ENCODE results near the gene NPFF.

The NPFF gene

DNA sequence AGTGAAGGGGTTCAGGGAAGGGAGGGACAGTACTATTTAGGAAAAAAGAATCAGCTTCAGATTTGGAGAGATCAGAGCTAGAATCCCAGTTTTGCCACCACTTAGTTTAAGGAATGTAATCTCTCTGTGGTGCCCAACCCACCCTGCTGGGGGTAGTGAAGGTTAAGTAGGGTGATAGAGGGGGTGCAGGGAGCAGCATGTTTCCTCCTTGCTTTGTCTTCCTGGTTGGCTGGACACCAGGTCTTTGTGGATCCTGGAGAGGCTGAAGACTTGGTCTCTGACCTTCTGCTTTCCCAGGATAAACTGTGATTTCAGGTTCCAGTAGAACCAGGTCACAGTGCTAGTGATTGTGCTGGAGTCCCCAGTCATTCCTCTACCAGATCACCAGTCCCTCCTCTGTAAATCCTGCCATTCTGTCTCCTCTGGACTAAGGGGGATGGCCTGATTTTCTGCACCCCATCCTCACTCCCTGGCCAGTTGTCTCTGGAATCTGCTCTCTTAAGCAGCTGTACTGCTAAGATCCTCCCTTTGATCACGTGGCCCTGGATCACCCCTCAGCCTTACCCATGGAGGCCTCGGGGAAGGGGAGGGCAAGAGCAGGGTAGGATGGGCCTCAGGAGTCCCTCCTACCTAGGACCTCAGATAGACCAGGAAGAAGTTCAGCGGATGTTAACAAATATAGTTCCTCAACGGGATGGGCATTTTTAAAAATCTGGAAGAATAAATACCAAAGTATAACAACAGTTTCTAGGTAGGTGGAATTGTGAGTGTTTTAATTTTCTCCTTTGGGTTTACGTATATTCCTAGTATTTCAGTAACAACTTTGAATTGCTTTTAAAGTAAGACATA is 11.2 kb downstream of the NPFF start:
- WGBS, 2 experiments, result 19 to 35% methylated on average over 4 of the region's 5 CpGs
- Histone ChIP-seq H3K4me3 (ENCODE audit: insufficient read depth, low read depth, low read length) (no peak overlapping the region), H3K36me3 (ENCODE audit: control insufficient read depth, insufficient read depth, low read length) (no peaks in the 10 kb centered on the region), H3K27ac (ENCODE audit: insufficient read depth, low read depth, low read length, poor library complexity, severe bottlenecking) (no peak overlapping the region), H3K27me3 (ENCODE audit: control insufficient read depth, insufficient read depth, low read length, poor library complexity, severe bottlenecking) (no peaks in the 10 kb centered on the region), H3K4me1 (ENCODE audit: control insufficient read depth, insufficient read depth, low read length) (peaks cover 36% of the 10 kb centered on the region), H3K9me3 (ENCODE audit: control insufficient read depth, low read length) (no peaks in the 10 kb centered on the region)

DNA sequence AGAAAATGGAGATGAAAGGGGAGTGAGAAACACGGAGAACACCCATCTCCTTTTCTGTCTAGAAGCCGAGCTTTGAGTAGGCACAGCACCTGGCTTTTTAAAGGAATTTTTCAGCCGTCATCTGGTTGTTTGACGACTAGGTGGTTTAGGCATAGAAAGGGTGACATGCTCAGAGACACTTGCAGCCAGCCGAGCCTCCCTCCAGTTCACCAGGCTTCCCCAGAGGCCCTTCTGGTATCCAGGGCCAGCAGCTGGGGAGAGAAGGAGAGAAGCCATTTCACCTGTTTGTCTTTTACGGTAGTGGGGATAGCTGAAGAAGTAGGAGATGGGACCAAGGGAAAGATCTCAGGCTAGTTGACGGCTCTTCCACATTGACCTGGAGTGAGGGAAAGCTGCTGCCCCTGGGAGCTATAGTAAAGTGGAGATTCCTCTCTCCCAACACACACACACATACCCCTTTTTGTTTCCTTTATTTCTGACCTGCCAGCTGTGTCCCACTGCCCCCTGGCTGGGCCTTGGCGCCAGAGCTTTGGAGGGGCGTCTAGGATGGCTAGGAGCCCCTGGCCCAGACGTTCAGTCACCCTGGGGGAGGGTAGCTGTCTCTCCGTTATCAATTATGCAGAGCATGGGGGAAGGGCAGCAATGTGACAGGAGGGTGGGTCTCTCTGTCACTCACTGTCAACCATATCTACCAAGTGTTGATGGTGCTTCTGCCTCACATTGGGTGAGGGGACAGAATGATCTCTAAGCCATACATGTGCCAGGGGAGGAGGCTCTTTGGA is 13.5 kb downstream of the NPFF start:
- H3K27ac ChIP-seq (ENCODE audit: insufficient read depth, low read depth, low read length, poor library complexity, severe bottlenecking), result peak overlapping the region; percentile 80
- H3K4me1 ChIP-seq (ENCODE audit: control insufficient read depth, insufficient read depth, low read length), result peaks cover 36% of the 10 kb centered on the region
- no peaks in the 10 kb centered on the region for H3K36me3 ChIP-seq (ENCODE audit: control insufficient read depth, insufficient read depth, low read length)
- peak overlapping the region; percentile 48 for H3K4me3 ChIP-seq (ENCODE audit: insufficient read depth, low read depth, low read length)
- 24 to 31% methylated on average over 11 of the region's 11 CpGs for WGBS, 2 experiments
- H3K27me3 ChIP-seq (ENCODE audit: control insufficient read depth, insufficient read depth, low read length, poor library complexity, severe bottlenecking), result no peaks in the 10 kb centered on the region
- H3K9me3 ChIP-seq (ENCODE audit: control insufficient read depth, low read length), result no peaks in the 10 kb centered on the region

GRCh38 chr12:53492830-53493609 is 14.3 kb downstream of the NPFF start:
- Histone ChIP-seq H3K4me1 (ENCODE audit: control insufficient read depth, insufficient read depth, low read length) (peaks cover 30% of the 10 kb centered on the region), H3K36me3 (ENCODE audit: control insufficient read depth, insufficient read depth, low read length) (no peaks in the 10 kb centered on the region), H3K9me3 (ENCODE audit: control insufficient read depth, low read length) (no peaks in the 10 kb centered on the region), H3K27ac (ENCODE audit: insufficient read depth, low read depth, low read length, poor library complexity, severe bottlenecking) (peak overlapping the region; percentile 80), H3K27me3 (ENCODE audit: control insufficient read depth, insufficient read depth, low read length, poor library complexity, severe bottlenecking) (no peaks in the 10 kb centered on the region), H3K4me3 (ENCODE audit: insufficient read depth, low read depth, low read length) (peak overlapping the region; percentile 48)
- 2% methylated on average over 52 of the region's 52 CpGs for WGBS, 2 experiments

- peaks cover 27% of the 10 kb centered on the region for H3K4me1 ChIP-seq (ENCODE audit: control insufficient read depth, insufficient read depth, low read length)
- no peaks in the 10 kb centered on the region for H3K27me3 ChIP-seq (ENCODE audit: control insufficient read depth, insufficient read depth, low read length, poor library complexity, severe bottlenecking)
- 63 to 83% methylated on average over 20 of the region's 20 CpGs for WGBS, 2 experiments
- H3K9me3 ChIP-seq (ENCODE audit: control insufficient read depth, low read length), result no peaks in the 10 kb centered on the region
- H3K36me3 ChIP-seq (ENCODE audit: control insufficient read depth, insufficient read depth, low read length), result no peaks in the 10 kb centered on the region
- H3K27ac ChIP-seq (ENCODE audit: insufficient read depth, low read depth, low read length, poor library complexity, severe bottlenecking), result peak overlapping the region; percentile 75
- peak overlapping the region; percentile 48 for H3K4me3 ChIP-seq (ENCODE audit: insufficient read depth, low read depth, low read length)
Measured at GRCh38 chr12:53492188-53492587, 15.1 kb downstream of the NPFF start.

- no peaks in the 10 kb centered on the region for H3K9me3 ChIP-seq (ENCODE audit: control insufficient read depth, low read length)
- H3K27ac ChIP-seq (ENCODE audit: insufficient read depth, low read depth, low read length, poor library complexity, severe bottlenecking), result no peak overlapping the region
- H3K36me3 ChIP-seq (ENCODE audit: control insufficient read depth, insufficient read depth, low read length), result no peaks in the 10 kb centered on the region
- WGBS, 2 experiments, result 84 to 95% methylated on average over 5 of the region's 5 CpGs
- no peak overlapping the region for H3K4me3 ChIP-seq (ENCODE audit: insufficient read depth, low read depth, low read length)
- peaks cover 14% of the 10 kb centered on the region for H3K4me1 ChIP-seq (ENCODE audit: control insufficient read depth, insufficient read depth, low read length)
- H3K27me3 ChIP-seq (ENCODE audit: control insufficient read depth, insufficient read depth, low read length, poor library complexity, severe bottlenecking), result no peaks in the 10 kb centered on the region
Measured at GRCh38 chr12:53489242-53489864, 17.9 kb downstream of the NPFF start.

DNA sequence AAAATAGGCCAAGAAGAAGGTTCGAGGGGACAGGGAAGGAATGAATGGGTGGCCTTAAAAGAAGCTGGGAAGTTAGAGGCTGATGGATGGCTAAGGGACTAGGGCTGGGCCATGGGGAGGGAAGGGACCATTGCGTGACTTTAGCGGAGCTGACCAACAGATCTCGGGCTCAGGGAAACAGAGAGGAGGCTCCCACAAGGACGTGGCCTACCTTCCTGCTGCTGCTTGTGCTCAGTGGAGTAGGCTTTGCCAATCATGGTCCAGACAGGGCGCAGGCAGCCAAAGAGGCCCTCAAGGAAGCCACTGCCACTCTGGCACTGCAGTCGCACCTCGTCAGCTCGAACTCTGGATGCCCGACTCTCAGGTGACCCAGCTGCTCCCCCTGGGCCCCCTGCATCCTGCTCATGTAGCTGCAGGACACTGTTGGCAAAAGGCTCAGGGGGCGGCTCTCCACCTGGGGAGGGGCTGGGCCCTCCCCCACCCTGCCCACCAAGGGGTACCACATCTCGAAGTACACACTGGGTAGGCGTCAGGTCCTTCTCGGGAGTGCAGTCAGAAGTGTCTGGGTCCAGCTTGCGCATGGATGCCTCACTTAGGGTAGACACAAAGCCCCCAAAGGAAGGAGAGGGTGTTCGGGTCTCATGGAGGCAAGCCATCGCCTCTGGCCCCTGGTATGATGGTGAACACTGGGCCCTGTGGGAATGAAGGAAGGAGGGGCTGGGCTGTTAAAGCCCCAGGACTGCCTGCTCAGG is 20.4 kb downstream of the NPFF start:
- Histone ChIP-seq H3K4me1 (ENCODE audit: control insufficient read depth, insufficient read depth, low read length) (no peaks in the 10 kb centered on the region), H3K27me3 (ENCODE audit: control insufficient read depth, insufficient read depth, low read length, poor library complexity, severe bottlenecking) (no peaks in the 10 kb centered on the region), H3K4me3 (ENCODE audit: insufficient read depth, low read depth, low read length) (no peak overlapping the region), H3K36me3 (ENCODE audit: control insufficient read depth, insufficient read depth, low read length) (peaks cover 6% of the 10 kb centered on the region), H3K9me3 (ENCODE audit: control insufficient read depth, low read length) (no peaks in the 10 kb centered on the region), H3K27ac (ENCODE audit: insufficient read depth, low read depth, low read length, poor library complexity, severe bottlenecking) (no peak overlapping the region)
- 92 to 93% methylated on average over 17 of the region's 17 CpGs for WGBS, 2 experiments

DNA sequence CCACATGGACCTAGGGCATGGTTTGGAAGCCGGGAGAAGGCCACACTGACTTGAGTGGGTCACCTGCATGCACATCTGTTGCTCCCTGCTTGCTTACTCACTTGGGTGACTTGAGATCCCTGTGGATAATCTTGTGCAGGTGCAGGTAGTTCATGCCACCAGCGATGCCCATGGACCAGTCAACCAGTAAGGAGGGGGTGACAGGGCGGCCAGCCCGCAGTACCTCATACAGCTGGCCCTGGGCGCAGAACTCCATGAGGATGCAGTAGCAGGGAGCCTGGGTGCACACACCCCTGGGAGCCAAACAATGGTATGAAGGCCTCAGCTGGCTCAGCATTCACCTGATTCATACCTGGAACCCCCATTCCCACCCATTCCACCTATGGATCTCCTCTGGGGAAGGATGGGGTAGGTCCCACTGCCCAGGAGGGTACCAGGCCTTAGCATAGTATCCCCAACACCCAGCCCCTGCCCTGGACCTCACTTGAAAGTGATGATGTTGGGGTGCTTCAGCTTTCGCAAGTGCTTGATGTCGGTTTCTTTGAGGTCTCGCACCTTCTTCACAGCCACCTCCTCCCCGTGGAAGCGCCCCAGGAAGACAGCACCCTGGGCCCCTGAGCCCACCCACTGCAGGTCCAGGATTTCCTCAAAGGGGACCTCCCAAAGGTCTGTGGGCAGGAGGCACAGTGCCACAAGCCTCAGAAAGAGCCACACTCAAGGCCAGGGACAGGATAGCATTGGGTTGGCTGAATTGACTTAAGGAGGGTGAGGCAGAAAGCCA is 21.1 kb downstream of the NPFF start:
- no peak overlapping the region for H3K4me3 ChIP-seq (ENCODE audit: insufficient read depth, low read depth, low read length)
- H3K9me3 ChIP-seq (ENCODE audit: control insufficient read depth, low read length), result no peaks in the 10 kb centered on the region
- 96 to 97% methylated on average over 10 of the region's 10 CpGs for WGBS, 2 experiments
- no peak overlapping the region for H3K27ac ChIP-seq (ENCODE audit: insufficient read depth, low read depth, low read length, poor library complexity, severe bottlenecking)
- H3K27me3 ChIP-seq (ENCODE audit: control insufficient read depth, insufficient read depth, low read length, poor library complexity, severe bottlenecking), result no peaks in the 10 kb centered on the region
- peaks cover 6% of the 10 kb centered on the region for H3K36me3 ChIP-seq (ENCODE audit: control insufficient read depth, insufficient read depth, low read length)
- H3K4me1 ChIP-seq (ENCODE audit: control insufficient read depth, insufficient read depth, low read length), result no peaks in the 10 kb centered on the region

- Histone ChIP-seq H3K27ac (ENCODE audit: insufficient read depth, low read depth, low read length, poor library complexity, severe bottlenecking) (no peak overlapping the region), H3K9me3 (ENCODE audit: control insufficient read depth, low read length) (no peaks in the 10 kb centered on the region), H3K4me1 (ENCODE audit: control insufficient read depth, insufficient read depth, low read length) (peaks cover 3% of the 10 kb centered on the region), H3K27me3 (ENCODE audit: control insufficient read depth, insufficient read depth, low read length, poor library complexity, severe bottlenecking) (no peaks in the 10 kb centered on the region), H3K36me3 (ENCODE audit: control insufficient read depth, insufficient read depth, low read length) (peaks cover 10% of the 10 kb centered on the region), H3K4me3 (ENCODE audit: insufficient read depth, low read depth, low read length) (no peak overlapping the region)
- 97% methylated on average over 10 of the region's 10 CpGs for WGBS, 2 experiments
Measured at GRCh38 chr12:53484686-53485575, 22.4 kb downstream of the NPFF start.
